Astrocyte (in vitro differentiated cells and primary cell): ENCODE measurements around the gene NCOA1.

ENCODE experiments used
- CTCF ChIP-seq: IDR thresholded peaks from 2 replicates; pipeline ENCODE4 v1.5.1; 2011; ENCODE audit warnings: low read depth, mild to moderate bottlenecking, inconsistent platforms, low read length, moderate library complexity; ENCODE audit not compliant: insufficient read depth
- EZH2 ChIP-seq: IDR thresholded peaks from 2 replicates; pipeline ENCODE4 v1.6.1; 2012; ENCODE audit warnings: mild to moderate bottlenecking, low read length, inconsistent platforms; ENCODE audit not compliant: insufficient read depth

GRCh38 chr2:24763843-24764242 lies 272.8 kb downstream of the NCOA1 start:
- TF ChIP-seq CTCF (no peak), EZH2 (no peak)
